Hematopoietic multipotent progenitor cell (in vitro differentiated cells): ENCODE data around the gene TLK2. TPM values are rescaled to one million over a fixed set of nuclear protein-coding genes. Genes with fewer than 3 reads are reported as not detected.
"Not testable (repeated sequence)": the region's sequence is repeated elsewhere in the genome, so short reads cannot be mapped to it uniquely, and the experiment has no call there.

Source experiments
- DNase-seq, 3 donors: peaks; one replicate each; pipeline ENCODE4 v3.0.0-alpha.2; 2011 to 2015; ENCODE audit warnings: low read depth in 2 of 3, low spot score in 2 of 3
- total RNA-seq: library from RNA; depleted of rRNA; stranded (reverse); fragments of >200 nt; gene quantifications from one replicate; pipeline ENCODE4 v1.2.3, GENCODE V29; 2012

Gene TLK2
- total RNA-seq, 1 donor, result 26.7 TPM

DNA sequence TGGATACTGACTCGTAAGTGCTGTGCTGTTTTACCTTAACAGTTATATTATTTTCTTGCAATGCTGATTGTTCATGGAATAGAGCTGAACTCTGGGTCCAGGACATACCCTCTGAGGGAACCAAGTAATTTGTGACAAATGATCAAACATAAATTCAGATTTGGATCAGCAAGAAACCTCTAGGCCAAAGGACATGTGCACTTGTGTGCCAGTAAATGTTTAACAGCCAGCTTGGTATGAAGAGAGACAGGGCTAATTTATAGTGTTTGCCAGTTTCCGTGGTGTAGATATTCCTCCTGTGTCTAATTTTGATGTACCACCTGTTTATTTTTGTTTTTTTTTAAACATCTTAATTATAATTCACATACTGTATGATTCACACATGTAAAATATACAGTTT lies 118.0 kb downstream of the TLK2 start:
- DNase-seq, result no peak

DNA sequence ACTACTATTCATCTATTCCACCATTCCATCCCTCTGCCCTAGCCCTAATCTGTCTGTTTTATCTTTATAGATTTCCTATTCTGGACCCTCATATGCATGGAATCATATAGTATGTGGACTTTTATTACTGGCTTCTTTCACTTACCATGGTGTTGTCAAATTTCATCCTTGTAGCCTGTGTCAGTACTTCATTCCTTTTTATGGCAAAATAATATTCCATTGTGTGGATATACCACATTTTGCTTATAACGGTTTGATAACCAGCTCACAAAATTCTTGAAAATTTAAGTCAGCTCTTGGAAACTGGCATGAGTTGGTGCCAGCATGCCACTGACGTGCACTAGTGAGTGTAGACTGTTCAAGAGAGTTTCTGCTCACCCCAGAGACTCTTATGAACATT lies 118.5 kb downstream of the TLK2 start:
- DNase-seq, result no peak

DNA sequence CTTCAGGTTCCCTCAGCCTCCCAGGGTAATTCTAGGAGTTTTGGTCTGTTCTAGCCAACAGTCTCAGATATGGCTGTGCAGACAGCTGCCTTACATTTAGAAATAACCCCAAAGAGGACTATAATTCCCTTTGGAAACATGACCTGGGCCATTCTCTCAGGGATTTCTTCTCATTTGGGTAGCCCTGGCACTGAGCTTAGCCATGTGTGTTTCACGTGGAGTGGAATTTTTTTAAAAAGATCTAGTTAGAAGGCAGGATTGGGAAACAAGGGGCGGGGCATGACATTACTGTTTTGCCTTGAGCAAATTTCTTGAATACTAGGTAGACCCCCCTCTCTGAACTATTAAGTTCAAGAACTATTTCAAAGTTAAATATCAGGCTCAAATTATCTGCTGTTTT lies 119.3 kb downstream of the TLK2 start:
- DNase-seq, result no peak

DNA sequence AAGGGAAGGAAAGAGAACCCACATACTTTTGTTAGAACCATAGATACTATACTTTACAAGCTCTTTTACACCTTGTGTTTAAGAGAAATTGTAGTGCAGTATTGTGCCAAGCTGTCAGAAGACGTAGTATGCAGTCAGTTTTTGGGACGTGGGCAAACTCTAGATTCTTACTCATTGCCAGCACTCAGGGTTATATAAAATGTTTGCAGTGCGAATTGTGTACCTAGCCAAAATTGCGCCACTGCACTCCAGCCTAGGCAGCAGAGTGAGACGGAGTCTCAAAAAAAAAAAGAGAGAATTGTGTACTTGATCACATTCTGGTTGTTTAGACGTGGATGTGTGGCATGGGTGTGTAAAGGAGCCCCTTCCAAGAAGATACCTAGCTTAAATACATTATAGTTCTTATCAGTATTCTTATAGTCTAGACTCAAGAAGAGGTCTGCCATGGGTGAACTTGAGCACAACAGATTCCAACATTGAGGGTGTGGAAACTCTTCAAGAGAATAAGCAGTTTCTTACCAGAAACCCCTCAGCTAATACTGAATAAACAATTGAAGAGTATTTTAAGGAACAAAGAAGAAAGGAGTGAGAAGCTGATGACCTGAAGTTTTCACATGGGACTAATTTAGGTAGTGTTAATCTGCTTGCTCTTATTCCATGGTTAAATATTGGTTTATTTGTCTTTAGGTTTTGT lies 121.5 kb downstream of the TLK2 start:
- no peak for DNase-seq

DNA sequence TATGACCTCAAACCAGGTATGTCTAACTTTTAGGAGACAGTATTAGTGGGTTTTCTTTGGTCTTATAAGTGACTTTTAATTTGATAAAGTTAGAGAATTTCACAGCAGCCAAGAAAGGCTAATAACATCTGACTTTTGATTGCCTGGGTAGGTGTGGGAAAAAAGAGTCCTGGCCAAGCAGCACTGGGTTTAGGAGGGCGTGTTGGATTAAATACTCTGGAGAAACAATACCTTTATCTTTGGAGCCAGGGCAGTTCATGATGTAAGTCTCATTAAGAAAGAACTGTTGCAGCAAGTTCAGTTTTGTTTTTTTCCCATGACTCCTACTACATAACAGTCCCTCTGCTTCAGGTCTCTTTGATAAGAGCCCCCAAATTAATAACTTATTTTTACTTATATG lies 122.2 kb downstream of the TLK2 start:
- no peak for DNase-seq

DNA sequence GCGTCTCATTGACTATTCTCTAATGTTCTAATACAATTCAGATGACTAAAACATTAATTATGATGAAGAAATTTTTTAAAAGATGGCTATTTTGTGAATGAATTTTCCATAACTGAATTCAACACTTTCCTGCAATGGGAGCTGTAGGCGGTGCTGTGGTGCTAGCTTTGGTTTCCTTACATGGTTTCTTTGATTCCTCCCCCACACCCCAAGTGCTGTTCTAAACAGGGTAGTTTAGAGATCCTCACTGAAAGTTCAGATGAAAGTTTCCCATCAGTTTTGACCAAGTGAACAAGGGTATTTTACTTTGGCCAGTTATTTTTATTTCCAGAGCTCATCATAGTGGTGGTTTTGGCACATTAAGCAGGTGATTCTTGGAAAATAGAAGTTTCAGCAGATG lies 122.8 kb downstream of the TLK2 start:
- DNase-seq, result no peak

DNA sequence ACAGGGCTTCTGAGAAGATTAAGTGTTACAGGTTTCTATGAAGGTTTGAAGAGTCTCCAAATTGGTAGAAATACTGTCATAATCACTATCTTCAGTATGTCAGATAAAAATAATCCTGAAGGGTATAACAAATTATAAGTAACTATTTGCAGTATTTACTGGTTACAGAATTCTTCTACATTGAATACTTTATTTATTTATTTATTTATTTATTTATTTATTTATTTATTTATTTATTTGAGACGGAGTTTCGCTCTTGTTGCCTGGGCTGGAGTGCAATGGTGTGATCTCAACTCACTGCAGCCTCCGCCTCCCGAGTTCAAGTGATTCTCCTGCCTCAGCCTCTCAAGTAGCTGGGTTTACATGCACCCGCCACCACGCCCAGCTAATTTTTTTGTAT lies 125.2 kb downstream of the TLK2 start:
- DNase-seq, result not testable (repeated sequence)

DNA sequence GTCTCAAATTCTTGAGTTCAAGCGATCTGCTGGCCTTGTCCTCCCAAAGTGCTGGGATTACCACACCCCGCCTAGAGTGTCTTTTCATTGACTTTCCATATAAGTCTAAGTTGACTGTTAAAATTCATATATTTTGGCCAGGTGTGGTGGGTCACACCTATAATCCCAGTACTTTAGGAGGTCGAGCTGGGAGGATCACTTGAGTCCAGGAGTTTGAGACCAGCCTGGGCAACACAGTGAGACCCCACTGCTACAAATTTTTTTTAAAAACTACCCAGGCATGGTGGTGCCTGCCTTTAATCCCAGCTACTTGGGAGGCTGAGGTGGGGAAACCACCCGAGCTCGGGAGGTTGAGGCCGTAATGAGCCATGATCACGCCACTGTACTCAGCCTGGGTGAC lies 127.0 kb downstream of the TLK2 start:
- DNase-seq, result no peak

DNA sequence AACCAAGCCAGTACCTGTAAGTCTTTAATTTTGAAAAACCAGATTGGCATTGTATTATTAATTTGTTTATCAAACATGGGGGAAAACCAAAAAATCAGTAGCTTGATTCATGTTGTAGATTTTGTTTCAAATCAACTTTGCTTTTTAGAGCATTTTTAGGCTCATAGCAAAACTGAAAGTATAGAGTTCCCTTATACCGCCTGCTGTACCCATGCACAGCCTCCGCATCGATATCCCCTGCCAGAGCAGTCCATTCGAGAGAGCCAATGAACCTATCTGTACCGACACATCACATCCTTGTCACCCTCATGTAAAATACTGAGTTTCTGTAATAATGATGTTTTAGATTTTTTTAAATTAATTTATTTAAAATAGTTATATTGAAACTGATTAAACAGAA lies 132.7 kb downstream of the TLK2 start:
- DNase-seq, result no peak

DNA sequence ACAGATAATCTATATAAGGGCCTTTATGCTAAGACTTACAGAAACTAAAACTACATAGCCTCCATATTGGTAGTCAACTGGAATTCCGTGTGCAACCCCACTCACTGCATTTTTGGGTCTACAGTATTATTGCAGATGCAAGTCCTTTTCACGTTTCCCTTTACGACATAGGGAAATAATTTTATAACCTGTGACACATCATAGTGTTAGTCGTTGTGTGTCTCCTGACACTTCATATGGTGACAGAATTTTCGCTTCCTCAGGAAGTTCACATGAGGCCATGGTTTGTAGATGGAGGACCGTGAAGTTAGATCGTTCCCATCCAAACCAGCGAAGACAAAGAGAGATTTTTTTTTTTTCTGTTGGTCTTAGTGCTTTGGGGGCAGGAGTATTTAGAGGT lies 133.1 kb downstream of the TLK2 start:
- no peak for DNase-seq

DNA sequence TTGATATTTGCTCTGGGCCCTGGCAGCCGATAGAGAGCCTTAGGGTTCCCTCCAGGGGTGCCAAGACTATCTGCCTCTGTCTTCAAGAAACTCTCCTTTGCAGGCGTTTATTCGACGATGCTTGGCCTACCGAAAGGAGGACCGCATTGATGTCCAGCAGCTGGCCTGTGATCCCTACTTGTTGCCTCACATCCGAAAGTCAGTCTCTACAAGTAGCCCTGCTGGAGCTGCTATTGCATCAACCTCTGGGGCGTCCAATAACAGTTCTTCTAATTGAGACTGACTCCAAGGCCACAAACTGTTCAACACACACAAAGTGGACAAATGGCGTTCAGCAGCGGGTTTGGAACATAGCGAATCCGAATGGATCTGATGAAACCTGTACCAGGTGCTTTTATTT lies 133.7 kb downstream of the TLK2 start:
- DNase-seq, result not testable (repeated sequence)

DNA sequence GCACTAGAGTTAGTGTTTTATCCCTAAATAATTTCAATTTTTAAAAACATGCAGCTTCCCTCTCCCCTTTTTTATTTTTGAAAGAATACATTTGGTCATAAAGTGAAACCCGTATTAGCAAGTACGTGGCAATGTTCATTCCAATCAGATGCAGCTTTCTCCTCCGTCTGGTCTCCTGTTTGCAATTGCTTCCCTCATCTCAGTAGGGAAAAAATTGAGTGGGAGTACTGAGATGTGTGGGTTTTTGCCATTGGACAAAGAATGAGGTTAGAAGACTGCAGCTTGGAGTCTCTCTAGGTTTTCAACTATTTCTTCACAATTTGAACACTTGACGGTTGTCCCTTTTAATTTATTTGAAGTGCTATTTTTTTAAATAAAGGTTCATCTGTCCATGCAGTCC lies 134.5 kb downstream of the TLK2 start:
- DNase-seq, result not testable (repeated sequence)

DNA sequence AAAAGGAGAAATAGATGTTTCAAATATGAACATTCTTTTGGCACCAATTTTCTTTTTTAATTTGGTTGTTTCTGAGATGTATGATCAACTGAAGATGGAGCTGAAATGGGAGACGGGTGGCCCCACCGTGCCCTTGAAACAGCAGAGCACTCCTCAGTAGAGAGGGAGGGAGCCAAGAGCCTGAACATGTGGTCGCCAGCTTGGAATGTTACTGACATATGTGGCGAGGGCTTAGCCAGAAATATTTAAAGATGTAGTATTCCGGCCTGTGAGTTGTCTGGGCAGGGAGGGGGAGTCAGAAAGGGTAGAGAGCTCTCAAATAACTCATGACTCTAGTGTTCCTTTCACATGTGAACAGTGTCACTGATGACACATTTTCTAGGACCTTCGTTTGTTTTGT lies 135.5 kb downstream of the TLK2 start:
- DNase-seq, result no peak

DNA sequence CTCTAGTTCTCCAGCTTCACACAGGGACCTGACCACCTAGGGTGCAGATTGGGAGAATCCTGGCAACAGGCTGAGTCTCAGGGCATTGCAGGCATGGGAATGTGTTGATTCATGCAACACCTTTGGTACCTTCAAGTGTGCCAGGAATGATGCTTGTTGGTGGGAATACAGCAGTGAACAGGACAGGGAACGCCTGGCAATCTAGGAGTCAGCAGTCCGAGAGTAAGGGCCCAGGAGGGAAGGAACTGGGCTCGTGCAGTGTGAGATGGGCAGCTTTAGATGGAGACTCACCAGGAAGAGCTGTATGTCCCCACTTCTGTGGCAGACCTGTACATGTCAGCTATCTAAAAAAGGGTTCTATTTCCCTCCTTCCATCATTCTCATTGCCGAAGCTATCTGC lies 136.9 kb downstream of the TLK2 start:
- DNase-seq, result no peak

DNA sequence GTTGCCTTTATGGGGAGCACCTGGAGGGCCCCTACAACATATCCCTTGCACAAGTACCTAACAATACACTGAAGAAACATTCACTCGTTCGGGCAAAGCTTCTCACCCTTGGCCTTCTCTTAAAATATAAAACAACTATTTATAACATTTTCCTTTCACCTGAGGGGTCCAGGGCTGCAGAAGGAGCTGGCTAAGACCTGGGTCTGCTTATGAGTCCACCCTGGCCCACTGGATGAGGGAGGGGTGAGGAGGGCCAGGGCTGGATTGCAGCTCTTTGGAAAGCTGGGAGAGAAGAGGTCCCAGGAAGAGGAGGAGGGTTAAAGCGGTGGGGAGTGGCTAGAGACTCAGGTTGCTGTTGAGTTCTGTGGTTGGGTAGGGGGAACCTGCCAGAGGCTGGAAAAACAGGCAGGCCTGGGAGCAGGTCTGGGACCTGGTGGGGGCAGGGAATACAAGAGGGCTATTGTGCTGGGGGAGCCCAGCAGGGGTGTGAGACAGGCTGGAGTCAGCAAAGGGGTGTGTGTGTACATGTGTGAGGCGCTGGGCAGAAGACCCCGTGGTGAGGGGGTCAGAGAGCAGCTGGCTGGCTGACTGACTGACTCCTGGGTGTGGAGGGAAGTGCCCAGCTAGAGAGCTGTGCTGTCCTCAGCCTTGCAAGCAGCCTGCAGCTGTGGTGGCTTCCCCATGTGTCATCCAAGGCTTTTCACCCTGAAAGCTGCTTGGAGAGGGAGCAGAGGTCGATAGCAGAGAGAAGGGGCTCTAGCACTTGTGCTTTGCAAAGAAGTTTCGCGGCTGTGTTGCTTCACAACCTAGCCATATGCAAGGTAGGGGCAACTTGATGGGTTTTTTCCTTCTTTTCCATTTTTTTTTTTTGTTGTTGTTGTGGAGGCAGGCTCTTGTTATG lies 138.6 kb downstream of the TLK2 start:
- DNase-seq, result no peak

DNA sequence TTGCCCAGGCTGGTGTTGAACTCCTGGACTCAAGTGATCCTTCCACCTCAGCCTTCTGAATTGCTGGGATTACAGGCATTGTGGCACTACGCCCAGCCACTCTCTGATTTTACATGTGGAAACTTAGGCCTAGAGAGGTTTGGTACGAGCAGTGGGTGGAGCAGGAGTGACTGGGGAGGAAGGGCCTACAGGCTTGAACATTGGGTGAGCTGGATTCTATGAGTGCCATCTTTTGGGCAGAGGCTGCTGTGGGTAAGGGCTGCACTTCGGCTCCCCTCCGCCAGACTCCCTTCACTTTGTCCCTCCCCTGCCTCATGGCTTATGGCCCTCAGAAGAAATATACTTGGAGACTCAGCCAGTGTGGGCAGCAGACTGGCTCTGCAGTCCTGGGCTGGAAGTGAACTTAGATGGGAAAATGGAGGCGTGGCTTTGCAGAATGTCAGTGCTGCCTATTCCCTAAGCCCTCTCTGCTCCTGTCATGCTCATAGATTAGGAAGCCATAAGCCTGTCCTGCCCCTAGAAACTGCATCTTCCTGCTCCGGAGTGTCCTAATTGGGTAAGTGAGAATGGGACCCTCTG lies 139.4 kb downstream of the TLK2 start:
- DNase-seq, result no peak

DNA sequence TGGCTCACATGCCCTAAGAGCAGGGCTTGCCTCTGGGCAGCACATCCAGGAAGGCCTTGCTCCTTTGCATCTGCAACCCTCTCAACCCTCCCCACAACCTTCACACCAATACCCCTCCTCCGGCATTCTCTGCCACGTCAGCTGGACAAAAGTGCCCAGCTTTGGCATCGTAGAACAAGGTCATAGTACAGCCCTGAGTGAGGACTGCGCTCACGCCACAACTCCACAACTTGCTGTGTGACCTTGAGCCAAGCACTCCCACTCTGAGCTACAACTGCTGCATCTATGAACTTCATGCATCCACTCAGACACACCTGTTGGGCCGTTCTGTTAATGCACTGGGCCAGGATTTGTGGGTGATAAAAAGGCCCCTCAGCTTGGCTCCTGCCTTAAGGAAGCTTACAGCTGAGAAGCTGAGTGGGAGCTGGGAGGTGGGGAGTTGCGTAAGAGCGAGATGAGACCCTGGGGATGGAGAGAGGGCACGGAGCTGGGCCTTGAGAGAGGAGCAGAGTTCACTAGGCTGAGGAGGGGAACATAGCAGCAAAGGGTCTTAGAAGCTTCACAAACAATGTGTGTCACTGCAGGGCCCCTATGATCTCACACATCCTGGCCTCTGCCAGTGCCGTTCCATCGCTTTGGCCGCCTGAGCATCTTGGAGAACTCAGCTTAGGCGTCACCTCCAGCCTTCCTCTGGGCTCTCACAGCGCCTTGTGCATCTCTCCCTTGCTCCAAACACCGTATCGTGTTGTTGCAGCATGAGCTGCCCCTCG lies 140.2 kb downstream of the TLK2 start:
- DNase-seq, result no peak

DNA sequence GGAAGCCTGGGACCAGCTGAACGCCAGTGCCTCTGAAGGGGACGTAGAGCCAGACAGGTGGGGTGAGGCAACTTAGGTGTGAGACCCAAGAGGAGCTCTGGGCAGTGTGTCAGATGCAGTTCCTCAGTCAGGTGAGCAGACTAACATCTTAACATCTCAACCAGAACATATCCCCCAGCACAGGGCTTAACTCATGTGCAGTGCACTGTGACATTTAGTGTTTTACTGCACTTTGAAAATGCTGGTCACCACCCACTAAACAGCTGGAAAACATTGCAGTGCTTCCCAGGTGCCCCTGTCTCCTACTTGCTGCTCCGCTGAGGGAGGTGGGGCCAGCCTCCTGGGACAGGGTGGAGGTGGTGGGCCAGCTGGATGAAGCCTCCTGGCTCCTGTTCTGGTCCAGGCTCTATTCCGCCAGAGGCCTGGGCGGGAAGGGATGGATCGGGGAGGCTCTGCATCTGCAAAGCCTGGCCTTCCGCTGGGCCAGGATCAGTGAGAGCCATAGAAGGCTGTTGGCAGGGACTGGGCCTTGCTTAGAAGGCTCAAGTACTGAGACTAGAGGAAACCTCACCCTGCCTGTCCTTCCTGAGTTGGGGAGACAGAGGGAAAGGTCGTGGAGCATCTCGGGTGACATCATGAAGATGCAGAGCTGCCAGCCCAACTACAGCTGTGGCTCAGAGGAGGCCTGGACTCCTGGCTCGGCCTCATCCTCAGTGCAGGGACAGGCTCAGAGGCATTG lies 141.0 kb downstream of the TLK2 start:
- no peak for DNase-seq

DNA sequence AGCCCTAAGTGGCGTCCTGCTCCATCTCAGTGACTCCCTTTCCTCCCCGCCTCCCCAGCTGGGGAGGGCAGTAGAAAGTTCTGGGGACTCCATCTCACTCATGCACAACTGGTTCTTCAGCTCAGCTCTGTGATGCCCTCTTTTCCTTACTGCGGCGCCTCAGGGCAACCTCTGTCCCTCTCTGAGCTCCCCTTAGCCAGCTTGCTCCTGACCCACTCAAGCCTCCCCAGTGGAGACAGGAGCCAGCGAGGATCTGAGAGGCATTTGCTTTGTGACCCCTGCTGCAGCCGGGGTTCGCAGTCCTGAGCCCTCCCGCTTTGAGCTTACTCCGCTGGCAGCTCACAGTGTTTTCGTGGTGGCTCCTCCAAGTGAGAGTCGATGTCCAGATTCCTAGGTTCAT lies 142.6 kb downstream of the TLK2 start:
- DNase-seq, result no peak

DNA sequence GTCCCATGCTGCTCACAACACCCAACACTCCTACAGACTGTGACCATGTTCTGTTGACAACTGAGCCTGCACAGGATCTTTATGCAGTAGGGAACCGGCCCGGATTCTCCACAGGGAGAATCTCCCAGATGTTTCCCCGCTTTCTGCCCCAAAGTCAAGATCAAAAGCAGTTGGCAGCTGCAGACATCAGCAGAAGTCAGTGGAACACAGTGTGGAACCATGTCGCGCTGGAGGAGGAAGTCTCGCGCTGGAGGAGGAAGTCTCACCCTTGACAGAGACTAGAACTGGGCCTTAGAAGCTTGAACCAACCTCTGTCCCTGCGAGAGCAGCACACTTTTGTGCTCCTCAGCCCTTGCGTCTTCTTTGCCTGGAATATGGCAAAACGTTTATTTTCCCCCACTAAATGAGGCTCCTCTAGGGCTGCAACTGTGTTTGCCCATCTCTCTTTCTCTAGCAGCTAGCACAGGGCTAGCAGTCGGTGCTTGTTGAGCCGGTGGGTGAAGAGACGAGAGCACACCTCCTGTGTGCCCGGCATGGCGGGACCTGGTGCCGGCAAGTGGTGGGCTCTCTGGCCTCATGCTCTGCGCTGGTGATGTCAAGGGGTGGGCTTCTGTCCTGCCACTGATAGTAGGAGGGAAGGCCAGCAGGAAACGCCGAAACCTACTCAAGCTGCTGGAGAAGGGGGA lies 146.7 kb downstream of the TLK2 start:
- DNase-seq, result no peak
